ENCODE measurements around the gene ZNF143.

Gene ZNF143

GRCh38 chr11:9563196-9563730 lies 102.5 kb downstream of the ZNF143 start:
- TF ChIP-seq REST (IDR thresholded peaks at IDR 0.05; ENCODE audit: insufficient replicate concordance, low read depth) (no peak), POLR2AphosphoS5 (IDR thresholded peaks at IDR 0.05; ENCODE audit: low read depth) (no peak), SPI1 (IDR thresholded peaks at IDR 0.05; ENCODE audit: borderline replicate concordance, low read depth) (no peak), CTCF (IDR thresholded peaks at IDR 0.05; ENCODE audit: insufficient read depth, low read length) (no peak), GABPA (IDR thresholded peaks at IDR 0.05; ENCODE audit: low read depth) (no peak)
- H3K4me3 ChIP-seq (replicated peaks; ENCODE audit: insufficient read depth, low read length), result no peak overlapping the region
- H3K27me3 ChIP-seq (ENCODE audit: insufficient read depth, poor library complexity, severe bottlenecking), result no peaks in the 10 kb centered on the region
- H3K27ac ChIP-seq (replicated peaks), result no peak overlapping the region
- no peak for DNase-seq (ENCODE audit: low read depth in 1 of 2, low spot score in 1 of 2)

GRCh38 chr11:9565822-9566560 lies 105.2 kb downstream of the ZNF143 start:
- Histone ChIP-seq H3K4me3 (replicated peaks; ENCODE audit: insufficient read depth, low read length) (no peak overlapping the region), H3K27ac (replicated peaks) (no peak overlapping the region), H3K27me3 (ENCODE audit: insufficient read depth, poor library complexity, severe bottlenecking) (no peaks in the 10 kb centered on the region)
- no peak for TF ChIP-seq CTCF (IDR thresholded peaks at IDR 0.05; ENCODE audit: insufficient read depth, low read length)
- DNase-seq (ENCODE audit: low read depth in 1 of 2, low spot score in 1 of 2), result peak; percentile 23 to 71

- DNase-seq (ENCODE audit: low read depth in 1 of 2, low spot score in 1 of 2), result no peak
- H3K27me3 ChIP-seq (ENCODE audit: insufficient read depth, poor library complexity, severe bottlenecking), result no peaks in the 10 kb centered on the region
- H3K4me3 ChIP-seq (replicated peaks; ENCODE audit: insufficient read depth, low read length), result no peak overlapping the region
- no peak overlapping the region for H3K27ac ChIP-seq (replicated peaks)
- no peak for TF ChIP-seq REST (IDR thresholded peaks at IDR 0.05; ENCODE audit: insufficient replicate concordance, low read depth)
- no peak for TF ChIP-seq POLR2AphosphoS5 (IDR thresholded peaks at IDR 0.05; ENCODE audit: low read depth)
- TF ChIP-seq GABPA (IDR thresholded peaks at IDR 0.05; ENCODE audit: low read depth), result no peak
- TF ChIP-seq CTCF (IDR thresholded peaks at IDR 0.05; ENCODE audit: insufficient read depth, low read length), result no peak
- no peak for TF ChIP-seq SPI1 (IDR thresholded peaks at IDR 0.05; ENCODE audit: borderline replicate concordance, low read depth)
These were observed 105.8 kb downstream of the ZNF143 start for GRCh38 chr11:9566561-9567063.
